Stimulated activated CD8-positive, alpha-beta memory T cell treated with anti-CD3 and anti-CD28 coated beads, Interleukin-15, amount 100 ng/mL, for 1 hour (primary cell): ENCODE results near the gene RNF220.

Experiments
- DNase-seq: peaks from one replicate; pipeline ENCODE4 v3.0.0-alpha.2; 2020; ENCODE audit warnings: low read depth

Gene RNF220

GRCh38 chr1:44405031-44405797 lies at the start of gene RNF220:
Gene RNF220 (plus strand): TSS chr1:44405255.
- DNase-seq = no peak

- DNase-seq = no peak
Measured at GRCh38 chr1:44355582-44356305, 49.3 kb upstream of the RNF220 start.

GRCh38 chr1:44357710-44358109 lies 47.3 kb upstream of the RNF220 start:
- DNase-seq = no peak

GRCh38 chr1:44359234-44359935 lies 45.7 kb upstream of the RNF220 start:
- DNase-seq = no peak

- no peak for DNase-seq
Measured at GRCh38 chr1:44361478-44361877, 43.6 kb upstream of the RNF220 start.

GRCh38 chr1:44366371-44366975 lies 38.6 kb upstream of the RNF220 start:
- DNase-seq = no peak

GRCh38 chr1:44367944-44368343 lies 37.1 kb upstream of the RNF220 start:
- no peak for DNase-seq

GRCh38 chr1:44368471-44369151 lies 36.4 kb upstream of the RNF220 start:
- DNase-seq = no peak

- DNase-seq = no peak
Measured at GRCh38 chr1:44371206-44371605, 33.8 kb upstream of the RNF220 start.

GRCh38 chr1:44375547-44375946 lies 29.5 kb upstream of the RNF220 start:
- no peak for DNase-seq

- peak; percentile 8 for DNase-seq
Measured at GRCh38 chr1:44377925-44378784, 26.9 kb upstream of the RNF220 start.

GRCh38 chr1:44380666-44381177 lies 24.3 kb upstream of the RNF220 start:
- no peak for DNase-seq

- no peak for DNase-seq
Measured at GRCh38 chr1:44388551-44388950, 16.5 kb upstream of the RNF220 start.

- no peak for DNase-seq
Measured at GRCh38 chr1:44389437-44389836, 15.6 kb upstream of the RNF220 start.

GRCh38 chr1:44390277-44390676 lies 14.8 kb upstream of the RNF220 start:
- no peak for DNase-seq

- DNase-seq = no peak
Measured at GRCh38 chr1:44401256-44402228, 3.5 kb upstream of the RNF220 start.

- no peak for DNase-seq
Measured at GRCh38 chr1:44405798-44406736, 1.0 kb downstream of the RNF220 start.

- no peak for DNase-seq
Measured at GRCh38 chr1:44406737-44407429, 1.8 kb downstream of the RNF220 start.
